Left lobe of liver (tissue), 2 donors: ENCODE results near the gene CHKA. TPM values are rescaled to one million over a fixed set of nuclear protein-coding genes. Genes with fewer than 3 reads are reported as not detected.

ENCODE experiments used
- ATAC-seq: fragments of 200-7000 bp; cut with Tn5 transposase; one replicate; pipeline ENCODE4 v1.9.1; 2020; ENCODE audit warnings: mild to moderate bottlenecking, moderate library complexity
- DNase-seq: peaks from one replicate; pipeline ENCODE4 v3.0.0-alpha.2; 2020; ENCODE audit warnings: low spot score
- total RNA-seq: library from RNA; stranded (reverse); gene quantifications from one replicate; pipeline ENCODE4 v1.2.1, GENCODE V29; 2021
- donor health status: DM: no; HTN: no; CAD: no; lungs with moderate emphysema.
- donor health status: DM: no; HTN: yes; CAD: no.

Gene CHKA
- 15.5 TPM for total RNA-seq

DNA sequence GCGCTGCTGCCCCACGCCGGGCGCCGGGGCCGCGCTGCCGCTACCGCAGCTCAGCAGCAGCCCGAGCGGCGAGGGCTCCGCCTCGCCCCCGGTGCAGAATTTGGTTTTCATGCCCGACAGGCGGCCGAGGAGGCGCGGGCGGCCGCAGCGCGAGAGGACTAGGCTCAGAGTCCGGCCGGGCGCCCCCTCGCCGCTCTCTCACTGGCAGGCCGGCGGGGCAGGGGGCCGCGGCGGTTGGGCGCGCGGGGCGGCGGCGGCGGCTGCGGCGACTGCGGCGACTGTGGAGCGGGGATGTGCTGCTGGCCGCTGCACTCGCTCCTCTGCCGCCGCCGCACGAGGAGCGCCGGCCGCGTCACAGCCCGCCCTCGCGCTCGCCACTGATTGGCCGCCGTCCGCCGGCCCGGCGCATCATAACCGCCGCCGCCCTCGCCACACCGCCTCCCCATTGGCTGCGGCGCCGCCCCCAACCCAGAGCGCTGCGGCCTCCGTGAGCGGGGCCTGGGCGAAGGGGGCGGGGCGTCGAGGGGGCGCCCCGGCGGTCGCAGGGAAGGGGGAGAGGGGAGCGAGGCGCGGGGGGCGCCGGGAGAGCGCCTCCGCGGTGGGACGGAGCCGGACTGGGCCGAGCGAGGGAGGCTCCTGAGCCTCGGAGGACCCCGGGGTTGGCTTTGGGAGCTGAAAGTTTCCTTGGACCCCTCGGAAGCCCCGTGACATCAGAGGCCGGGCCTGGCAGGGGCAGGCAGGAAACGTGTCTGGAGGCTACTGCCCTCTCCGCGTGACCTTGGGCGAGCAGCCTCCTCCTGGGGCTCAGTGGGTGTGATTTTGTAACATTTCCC is at the start of gene CHKA:
Gene CHKA, minus strand, starts transcription at position 322 of the 833 bp plus-strand sequence. Its CDS starts 211 bp downstream, at position 111.
- ATAC-seq = peak; percentile 86

DNA sequence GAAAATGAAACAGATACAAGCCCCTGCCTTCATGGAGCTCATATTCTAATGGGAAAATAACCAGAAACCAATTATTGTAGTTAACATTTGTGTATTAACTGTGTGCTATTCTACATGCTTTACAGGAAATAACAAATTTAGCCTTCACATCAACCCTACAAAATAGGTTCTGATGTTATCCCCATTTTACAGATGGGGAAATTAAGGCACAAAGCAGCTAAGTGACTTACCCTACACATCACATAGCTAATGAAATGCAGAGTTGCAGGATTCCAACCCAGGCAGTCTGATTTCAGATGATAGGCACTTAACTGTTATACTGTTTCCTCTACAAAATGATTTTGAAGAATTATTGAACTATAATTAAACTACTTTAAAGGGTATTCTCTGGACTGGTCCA is 48.3 kb upstream of the CHKA start:
- DNase-seq (no peak), ATAC-seq (no peak)

More for the DNA sequence above, at the start of gene CHKA:
- peak; percentile 96 for DNase-seq

DNA sequence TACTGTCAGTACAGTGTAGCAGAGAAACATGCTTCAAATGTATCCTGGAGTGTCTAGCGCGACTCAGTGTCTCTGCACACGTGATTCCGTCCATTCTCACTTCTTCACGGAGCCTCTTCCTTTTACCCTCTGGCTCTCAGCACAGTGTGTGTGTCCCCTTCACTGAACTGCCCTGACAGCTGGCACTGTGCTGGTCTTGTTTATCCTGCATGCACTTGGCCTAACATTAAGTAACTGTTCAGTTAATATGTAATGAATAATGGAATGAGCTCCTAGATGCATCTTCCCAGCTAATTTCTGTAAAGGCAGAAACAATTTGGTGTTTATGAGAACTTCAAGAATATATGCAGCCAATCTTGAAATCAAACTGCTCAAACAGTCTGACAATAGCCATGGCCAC is 47.5 kb upstream of the CHKA start:
- ATAC-seq = peak; percentile 92
- peak; percentile 68 for DNase-seq

DNA sequence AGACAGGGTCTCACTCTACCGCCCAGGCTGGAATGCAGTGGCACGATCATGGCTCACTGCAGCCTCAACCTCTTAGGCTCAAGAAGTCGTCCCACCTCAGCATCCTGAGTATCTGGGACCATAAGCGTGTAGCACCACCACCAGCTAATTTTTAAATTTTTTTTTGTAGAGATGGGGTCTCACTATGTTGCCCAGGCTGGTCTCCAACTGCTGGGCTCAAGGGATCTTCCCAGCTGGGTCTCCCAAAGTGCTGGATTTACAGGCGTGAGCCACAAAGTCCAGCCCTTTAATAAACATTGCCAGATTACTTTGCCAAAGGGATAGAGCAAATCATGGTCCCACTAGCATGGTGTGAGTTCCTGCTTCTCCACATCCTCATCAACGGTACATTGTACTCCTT is 46.3 kb upstream of the CHKA start:
- ATAC-seq = peak; percentile 18

DNA sequence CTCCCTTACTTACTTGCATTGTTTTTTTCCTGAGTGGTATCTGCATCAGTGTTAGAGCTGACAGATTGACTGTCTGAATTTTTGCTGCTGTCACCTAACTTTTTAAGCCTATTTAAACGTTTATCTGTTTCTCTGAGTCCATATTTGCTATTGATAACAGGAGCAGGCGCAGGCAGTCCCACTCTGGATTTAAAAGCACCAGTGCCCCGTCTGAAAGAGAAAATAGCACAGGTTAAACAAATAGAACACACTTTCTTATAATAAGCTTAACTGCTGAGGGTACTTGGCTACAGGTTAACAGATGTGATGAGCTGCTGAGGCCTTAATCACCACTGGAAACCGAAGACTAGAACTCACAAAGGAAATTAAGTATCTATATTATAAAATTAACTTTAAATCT is 45.8 kb upstream of the CHKA start:
- no peak for ATAC-seq
- DNase-seq = no peak

More for the DNA sequence above, 46.3 kb upstream of the CHKA start:
- DNase-seq = no peak

- DNase-seq (no peak), ATAC-seq (peak; percentile 56)
Observed at GRCh38 chr11:68165601-68166000, 44.4 kb upstream of the CHKA start.

GRCh38 chr11:68164437-68164836 is 43.2 kb upstream of the CHKA start:
- DNase-seq = no peak
- ATAC-seq = no peak

GRCh38 chr11:68163691-68164090 is 42.5 kb upstream of the CHKA start:
- DNase-seq (no peak), ATAC-seq (no peak)

DNA sequence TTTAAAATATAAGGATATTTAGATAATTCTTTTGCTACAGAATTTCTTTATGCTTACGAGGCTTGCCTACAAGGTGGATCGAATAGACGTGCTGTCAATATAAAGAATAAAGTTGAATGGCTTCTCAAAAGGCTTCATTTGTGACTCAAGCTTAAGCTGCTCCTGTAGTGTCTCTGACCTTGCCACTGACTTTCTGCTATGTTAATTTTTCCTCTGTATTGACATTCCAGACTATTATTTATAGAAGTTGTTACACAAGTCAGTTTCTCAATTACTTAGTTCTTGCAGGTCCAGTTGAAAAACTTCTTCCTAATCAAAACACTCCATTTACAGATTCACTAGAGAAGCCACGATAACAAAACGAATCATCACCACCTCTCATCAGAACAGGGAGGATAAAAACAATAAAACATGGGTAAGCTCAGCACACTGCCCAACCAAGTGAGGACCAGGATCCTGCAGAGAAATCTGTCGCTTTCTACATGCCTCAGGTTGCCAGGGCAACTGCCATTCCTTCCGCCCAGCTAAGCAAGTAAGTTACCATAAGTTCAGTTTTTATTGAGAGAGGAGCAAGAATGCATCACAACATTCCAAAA is 39.0 kb upstream of the CHKA start:
- DNase-seq = no peak
- no peak for ATAC-seq

DNA sequence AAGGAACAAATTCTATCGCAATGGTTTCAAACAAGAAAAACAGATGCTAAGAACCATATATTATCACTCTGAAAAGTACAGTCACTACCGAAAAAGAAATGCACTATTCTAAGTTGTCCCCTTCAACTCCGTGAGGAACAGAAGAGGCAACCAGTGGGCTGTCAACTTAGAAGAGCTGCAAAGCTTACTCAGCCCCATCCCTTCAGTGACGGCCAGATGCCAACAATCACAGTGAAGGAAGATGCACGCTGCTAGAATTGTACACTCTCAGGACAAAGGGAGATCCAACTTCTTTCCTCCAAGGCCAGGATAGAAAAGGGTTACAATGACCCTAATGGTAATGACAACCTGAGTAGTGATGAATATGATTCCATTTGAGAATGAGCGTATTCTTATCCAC is 38.5 kb upstream of the CHKA start:
- ATAC-seq = no peak
- no peak for DNase-seq

DNA sequence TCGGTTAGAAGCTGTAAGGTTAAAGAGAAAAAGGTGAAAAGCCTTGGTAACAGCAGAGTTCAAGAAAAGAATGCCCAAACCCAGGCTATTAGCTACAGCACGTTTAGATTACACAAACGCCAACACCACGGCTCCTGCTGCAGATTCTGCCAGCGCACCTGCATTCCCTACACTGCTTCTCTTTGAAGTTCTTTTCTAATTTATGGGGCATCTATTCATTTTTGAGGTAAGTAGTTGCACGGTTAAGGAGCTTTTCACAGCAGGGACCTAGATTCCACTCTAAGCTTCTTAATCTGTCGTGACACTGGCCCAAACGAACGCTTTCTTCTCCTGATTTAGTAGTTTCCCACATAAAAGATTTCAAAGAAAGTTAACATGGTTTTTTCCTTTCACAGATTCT is 38.0 kb upstream of the CHKA start:
- ATAC-seq (no peak), DNase-seq (no peak)

- no peak for DNase-seq
- no peak for ATAC-seq
Observed at GRCh38 chr11:68158580-68158979, 37.4 kb upstream of the CHKA start.

GRCh38 chr11:68153742-68154141 is 32.6 kb upstream of the CHKA start:
- ATAC-seq (peak; percentile 60), DNase-seq (no peak)

DNA sequence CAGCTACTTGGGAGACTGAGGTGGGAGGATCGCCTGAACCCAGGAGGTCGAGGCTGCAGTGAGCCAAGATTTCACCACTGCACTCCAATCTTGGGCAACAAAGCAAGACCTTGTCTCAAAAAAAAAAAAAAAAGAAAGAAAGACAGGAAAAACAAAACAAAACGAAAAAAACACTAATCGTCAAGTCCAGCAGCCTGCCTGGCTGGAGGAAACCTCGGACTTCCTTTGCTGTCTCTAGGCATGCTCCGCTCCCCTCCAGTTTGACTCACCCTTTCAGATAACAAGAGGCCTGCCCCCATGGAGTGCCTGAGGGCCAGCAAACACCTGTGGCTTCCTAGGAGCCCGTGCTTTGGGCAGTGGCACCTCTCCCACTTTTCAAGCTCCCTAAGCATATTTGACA is 28.8 kb upstream of the CHKA start:
- no peak for DNase-seq

GRCh38 chr11:68149417-68149816 is 28.2 kb upstream of the CHKA start:
- ATAC-seq (no peak), DNase-seq (no peak)

More for the DNA sequence above, 28.8 kb upstream of the CHKA start:
- ATAC-seq = no peak

DNA sequence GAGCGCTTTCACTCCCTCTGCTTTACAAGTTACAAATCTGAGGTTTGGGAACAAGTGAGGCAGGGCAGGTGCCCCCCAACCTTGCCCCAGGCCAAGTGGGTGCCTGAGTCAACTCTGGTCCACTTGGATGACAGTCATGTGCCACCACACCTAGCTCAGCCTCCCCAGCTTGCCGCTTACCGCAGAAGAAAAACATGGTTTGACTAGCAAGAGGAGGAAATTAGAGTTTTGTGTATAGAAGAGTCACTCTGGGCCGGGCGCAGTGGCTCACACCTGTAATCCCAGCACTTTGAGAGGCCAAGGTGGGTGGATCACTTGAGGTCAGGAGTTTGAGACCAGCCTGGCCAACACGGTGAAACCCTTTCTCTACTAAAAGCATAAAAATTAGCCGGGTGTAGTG is 27.7 kb upstream of the CHKA start:
- ATAC-seq = no peak
- no peak for DNase-seq

DNA sequence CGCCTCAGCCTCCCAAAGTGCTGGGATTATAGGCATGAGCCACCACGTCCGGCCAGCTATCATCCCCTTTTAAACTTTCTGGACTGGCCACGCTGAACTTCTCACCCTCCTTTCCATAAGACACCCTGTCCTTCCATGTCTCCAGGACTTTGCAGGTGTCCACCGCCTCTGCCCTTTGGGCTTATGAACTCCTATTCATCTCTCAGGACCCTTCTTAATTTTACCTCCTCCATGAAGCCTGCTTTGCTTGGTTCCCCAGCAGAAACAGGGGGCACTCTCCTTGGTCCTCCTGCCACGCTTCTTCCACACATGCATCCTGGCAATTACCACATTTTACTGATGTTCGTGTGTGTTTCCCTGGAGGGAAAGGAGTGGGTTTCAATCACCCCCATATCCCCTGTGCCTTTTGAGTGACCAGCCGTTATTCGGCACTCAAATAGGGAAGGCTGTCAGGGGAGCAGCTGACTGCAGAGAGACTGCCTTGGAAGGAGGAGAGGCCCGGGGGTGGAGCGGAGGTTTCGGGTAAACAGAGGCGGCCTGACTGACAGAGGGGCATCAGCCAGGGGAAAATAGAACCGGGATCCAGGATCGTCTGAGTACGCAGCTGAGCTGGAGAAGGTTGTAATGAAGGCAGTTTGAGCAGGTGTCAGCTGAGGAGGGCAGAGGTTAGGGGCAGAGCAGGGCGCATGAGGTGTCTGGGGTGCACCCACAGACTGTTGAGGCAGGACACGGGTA is 27.1 kb upstream of the CHKA start:
- no peak for DNase-seq

GRCh38 chr11:68146704-68147474 is 25.7 kb upstream of the CHKA start:
- DNase-seq (peak; percentile 95), ATAC-seq (peak; percentile 75)

More for the DNA sequence above, 27.1 kb upstream of the CHKA start:
- ATAC-seq = no peak

DNA sequence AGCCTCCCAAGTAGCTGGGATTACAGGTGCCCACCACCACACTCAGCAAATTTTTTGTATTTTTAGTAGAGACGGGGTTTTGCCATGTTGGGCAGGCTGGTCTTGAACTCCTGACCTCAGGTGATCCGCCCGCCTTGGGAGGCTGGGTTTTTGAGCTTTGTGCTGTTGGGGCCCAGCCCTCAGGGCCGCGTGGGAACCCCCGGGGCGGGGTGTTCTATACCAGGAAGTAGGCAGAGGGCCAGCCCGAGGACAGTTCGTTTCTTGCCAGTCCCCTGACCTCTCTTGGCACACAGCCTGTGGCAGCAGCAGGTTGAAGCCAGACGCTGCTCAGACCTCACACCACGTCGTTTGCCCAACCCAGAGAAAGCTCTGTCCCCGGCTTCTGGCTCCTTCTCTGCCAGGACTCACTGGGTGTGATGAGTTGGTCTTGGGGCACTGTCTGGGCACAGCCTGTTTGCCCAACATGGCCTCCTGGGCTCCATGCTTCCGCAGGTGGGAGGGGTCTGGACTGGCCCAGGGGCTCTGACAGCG is 24.9 kb upstream of the CHKA start:
- DNase-seq = peak; percentile 99
- ATAC-seq = peak; percentile 68

GRCh38 chr11:68145120-68145866 is 24.1 kb upstream of the CHKA start:
- ATAC-seq = peak; percentile 32
- peak; percentile 84 for DNase-seq
